Neuron (in vitro differentiated cells): ENCODE data around the gene BANF1.

ENCODE experiments used
- H2AFZ ChIP-seq: one replicate; pipeline ENCODE4 v1.6.1; 2013; ENCODE audit warnings: low read depth, mild to moderate bottlenecking, inconsistent platforms, low read length, moderate library complexity
- H3K27me3 ChIP-seq: one replicate; pipeline ENCODE4 v1.6.1; 2013; ENCODE audit warnings: low read length; ENCODE audit not compliant: insufficient read depth
- H3K36me3 ChIP-seq: one replicate; pipeline ENCODE4 v1.6.1; 2013; ENCODE audit warnings: low read length; ENCODE audit not compliant: insufficient read depth
- H3K4me1 ChIP-seq: one replicate; pipeline ENCODE4 v1.6.1; 2013; ENCODE audit warnings: low read length; ENCODE audit not compliant: insufficient read depth
- H3K4me3 ChIP-seq: 2 replicates; pipeline ENCODE4 v1.5.1; 2013; ENCODE audit warnings: mild to moderate bottlenecking, low read length, moderate library complexity
- H3K9me3 ChIP-seq: one replicate; pipeline ENCODE4 v1.6.1; 2013; ENCODE audit warnings: low read length

Gene BANF1

DNA sequence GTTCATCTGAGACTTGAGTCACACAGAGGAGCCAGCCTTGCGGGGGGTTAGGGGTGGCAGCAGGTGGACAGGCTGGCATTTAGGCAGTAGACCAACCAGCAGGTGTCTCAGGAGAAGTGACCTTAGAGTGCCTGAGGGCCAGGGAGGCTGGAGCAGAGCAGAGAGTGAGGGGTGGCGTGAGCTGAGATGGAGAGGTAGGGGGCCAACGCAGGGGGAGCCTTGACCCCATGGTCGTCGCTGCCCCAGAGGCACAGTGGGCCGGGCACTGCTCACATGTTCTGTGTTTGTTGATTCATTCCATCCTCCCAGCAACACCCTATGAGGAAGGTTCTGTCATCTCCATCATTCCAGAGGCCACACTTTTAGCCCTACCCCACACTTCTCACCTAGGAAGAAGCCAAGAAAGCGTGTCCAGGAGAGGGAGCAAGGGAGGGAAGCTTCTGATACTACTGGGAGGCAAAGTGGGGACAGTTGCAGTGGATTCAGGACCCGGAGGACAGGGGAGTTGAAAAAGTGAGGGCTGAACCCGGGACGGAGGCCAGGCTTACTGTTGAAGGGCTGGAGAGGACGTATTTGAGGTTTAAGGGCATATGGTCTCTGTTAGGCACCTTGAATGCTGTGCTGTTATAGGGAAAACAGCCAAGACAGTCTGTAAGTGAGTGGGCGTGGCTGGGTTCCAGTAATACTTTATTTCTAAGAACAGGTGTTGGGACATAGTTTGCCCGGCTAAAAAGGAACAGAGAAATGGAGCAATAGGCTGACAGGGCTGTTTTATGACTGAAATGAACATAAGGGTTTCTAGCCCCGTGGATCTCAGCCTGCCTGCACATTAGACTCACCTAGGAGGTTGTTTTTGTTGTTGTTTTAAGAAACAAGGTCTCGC is 33.5 kb upstream of the BANF1 start:
- Histone ChIP-seq H3K36me3 (peaks cover 75% of the 10 kb centered on the region), H3K4me3 (no peak overlapping the region), H3K9me3 (no peaks in the 10 kb centered on the region), H3K4me1 (no peaks in the 10 kb centered on the region), H2AFZ (no peak overlapping the region), H3K27me3 (no peaks in the 10 kb centered on the region)

DNA sequence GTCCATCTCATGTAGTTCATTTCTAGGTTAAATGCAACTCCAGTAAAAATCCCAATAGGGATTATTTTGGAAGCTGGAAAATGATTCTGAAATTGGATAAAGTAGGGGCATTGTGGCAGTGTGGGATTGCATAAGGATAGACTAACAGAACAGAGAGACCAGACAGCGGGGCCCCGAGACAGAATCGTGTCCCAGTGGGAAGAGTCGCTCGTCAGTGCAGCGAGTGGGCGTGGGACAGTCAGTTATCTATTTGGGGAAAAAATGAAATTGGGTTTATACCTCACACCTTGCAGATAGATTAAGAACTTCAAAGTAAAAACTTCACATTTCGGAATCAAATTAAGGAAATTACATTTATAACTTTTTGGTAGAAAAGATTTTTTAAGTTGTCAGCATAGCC is 30.2 kb upstream of the BANF1 start:
- no peaks in the 10 kb centered on the region for H3K9me3 ChIP-seq
- H3K36me3 ChIP-seq = peaks cover 57% of the 10 kb centered on the region
- no peaks in the 10 kb centered on the region for H3K4me1 ChIP-seq
- H3K4me3 ChIP-seq = no peak overlapping the region
- no peaks in the 10 kb centered on the region for H3K27me3 ChIP-seq
- no peak overlapping the region for H2AFZ ChIP-seq

DNA sequence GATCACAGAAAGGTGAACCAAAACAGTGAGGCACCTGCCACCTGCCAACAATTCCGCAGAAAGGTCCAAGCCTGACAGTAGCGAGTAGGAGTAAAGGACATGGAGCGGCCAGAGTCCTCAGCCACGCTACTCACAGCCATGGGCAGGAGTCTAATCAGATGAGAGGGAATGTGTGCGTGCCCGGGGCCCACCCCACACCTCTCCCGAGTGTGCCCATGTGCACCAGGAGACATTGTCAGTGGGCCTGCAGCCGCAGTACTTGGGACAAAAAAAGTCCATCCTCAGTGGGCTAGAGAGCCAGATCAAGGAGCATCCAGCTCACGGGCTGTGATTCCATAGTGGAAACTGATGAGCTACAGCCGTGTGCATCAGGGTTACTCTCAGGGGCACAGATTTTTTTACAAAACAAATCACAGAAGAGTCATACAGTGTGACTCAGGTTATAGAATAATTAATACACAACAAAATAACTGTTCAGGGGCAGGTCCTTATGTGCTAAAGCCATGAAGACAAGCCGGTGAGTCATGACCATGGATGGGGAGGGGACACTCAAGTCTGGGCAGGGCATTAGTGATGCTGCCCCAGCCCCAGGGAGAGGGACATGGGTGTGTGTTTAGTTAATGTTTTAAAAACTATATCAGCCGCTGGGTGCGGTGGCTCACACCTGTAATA is 28.7 kb upstream of the BANF1 start:
- Histone ChIP-seq H3K4me3 (no peak overlapping the region), H3K9me3 (no peaks in the 10 kb centered on the region), H3K4me1 (no peaks in the 10 kb centered on the region), H2AFZ (no peak overlapping the region), H3K36me3 (peaks cover 57% of the 10 kb centered on the region), H3K27me3 (no peaks in the 10 kb centered on the region)

DNA sequence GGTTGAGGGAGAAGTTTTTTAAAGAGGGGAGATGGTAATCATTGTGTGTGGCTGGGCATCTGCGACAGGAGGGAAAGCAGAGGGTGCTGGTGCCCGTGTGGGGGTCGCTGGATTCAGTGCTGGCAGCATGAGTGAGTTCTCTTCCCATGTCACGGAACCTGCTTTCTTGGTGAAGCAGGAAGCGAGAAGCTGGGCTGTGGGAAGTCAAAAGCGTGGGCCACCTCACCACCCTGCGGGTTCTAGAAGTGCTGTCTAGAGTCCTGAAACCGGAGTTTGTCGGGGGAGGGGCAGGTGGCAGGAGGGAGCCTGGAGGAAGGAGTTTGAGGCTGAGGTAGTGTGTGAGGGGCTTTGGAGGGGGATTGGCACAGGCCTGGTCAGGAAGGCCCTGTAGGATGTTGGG is 26.5 kb upstream of the BANF1 start:
- no peaks in the 10 kb centered on the region for H3K4me1 ChIP-seq
- H3K9me3 ChIP-seq = no peaks in the 10 kb centered on the region
- H3K4me3 ChIP-seq = no peak overlapping the region
- peaks cover 50% of the 10 kb centered on the region for H3K36me3 ChIP-seq
- H3K27me3 ChIP-seq = no peaks in the 10 kb centered on the region
- no peak overlapping the region for H2AFZ ChIP-seq

DNA sequence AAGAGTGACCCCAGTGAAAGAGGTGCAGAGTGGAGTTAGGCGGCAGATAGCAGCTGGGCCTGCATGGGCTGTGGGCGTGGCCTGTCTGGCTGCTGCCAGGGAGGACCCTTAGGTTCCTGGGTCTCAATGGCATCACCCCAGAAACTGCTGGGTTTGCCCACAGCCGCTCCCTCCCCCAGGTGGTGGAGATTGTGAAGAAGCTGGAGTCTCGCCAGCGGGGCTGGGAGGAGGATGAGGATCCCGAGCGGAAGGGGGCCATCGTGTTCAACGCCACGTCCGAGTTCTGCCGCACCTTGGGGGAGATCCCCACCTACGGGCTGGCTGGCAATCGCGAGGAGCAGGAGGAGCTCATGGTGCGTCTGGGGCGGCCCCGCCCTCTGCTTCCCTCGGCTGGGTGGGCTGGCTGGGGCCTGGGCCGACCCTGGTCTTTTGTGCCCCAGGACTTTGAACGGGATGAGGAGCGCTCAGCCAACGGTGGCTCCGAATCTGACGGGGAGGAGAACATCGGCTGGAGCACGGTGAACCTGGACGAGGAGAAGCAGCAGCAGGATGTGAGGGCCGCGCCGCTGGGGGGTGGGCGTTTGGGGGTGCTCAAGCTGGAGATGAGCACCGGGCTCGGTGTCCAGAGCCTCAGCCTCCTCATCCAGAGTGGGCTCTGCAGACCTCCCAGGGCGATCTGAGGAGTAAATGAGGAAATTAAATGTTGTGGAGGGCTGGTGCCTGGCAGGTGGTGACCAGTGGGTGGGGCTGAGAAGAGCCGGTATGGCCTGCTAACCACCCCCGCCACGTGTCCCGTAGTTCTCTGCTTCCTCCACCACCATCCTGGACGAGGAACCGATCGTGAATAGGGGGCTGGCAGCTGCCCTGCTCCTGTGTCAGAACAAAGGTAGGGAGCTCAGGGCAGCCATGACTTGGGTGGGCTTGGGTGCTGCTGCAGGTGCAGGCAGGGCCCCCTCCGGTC is 25.8 kb upstream of the BANF1 start:
- Histone ChIP-seq H3K36me3 (peaks cover 50% of the 10 kb centered on the region), H2AFZ (no peak overlapping the region), H3K4me3 (no peak overlapping the region), H3K9me3 (no peaks in the 10 kb centered on the region), H3K27me3 (no peaks in the 10 kb centered on the region), H3K4me1 (no peaks in the 10 kb centered on the region)

DNA sequence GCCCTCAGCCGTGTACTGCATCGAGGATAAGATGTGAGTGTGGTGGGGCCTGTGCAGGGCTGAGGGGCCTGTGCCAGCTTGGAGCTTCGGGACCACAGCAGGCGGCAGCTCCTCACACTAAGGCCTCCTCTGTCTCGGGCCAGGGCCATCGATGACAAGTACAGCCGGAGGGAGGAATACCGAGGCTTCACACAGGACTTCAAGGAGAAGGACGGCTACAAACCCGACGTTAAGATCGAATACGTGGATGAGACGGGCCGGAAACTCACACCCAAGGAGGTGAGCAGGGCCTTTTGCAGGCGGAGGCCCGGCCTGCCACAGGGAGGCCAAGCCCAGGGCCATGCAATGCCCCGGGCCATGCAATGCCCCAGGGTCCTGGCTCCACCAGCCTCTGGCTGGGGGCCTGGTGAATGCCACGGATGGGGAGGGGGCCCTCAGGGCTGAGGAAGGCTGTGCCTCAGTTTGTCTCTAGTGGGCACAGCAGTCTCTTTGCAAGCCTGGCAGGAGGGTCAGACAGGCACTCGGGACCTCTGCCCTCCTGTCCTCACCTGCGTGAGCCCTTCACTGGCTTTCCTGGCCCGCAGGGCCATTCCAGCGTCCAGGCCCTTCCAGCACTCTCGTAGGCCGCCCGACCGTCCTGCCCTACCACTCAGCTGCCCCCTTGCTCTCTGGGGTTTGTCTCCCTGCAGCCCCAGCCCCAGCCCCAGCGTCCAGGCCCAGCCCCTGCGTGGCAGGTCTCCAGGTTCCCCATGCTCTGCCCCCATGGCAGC is 24.5 kb upstream of the BANF1 start:
- Histone ChIP-seq H3K36me3 (peaks cover 45% of the 10 kb centered on the region), H3K27me3 (no peaks in the 10 kb centered on the region), H3K9me3 (no peaks in the 10 kb centered on the region), H3K4me3 (no peak overlapping the region), H3K4me1 (no peaks in the 10 kb centered on the region), H2AFZ (no peak overlapping the region)

DNA sequence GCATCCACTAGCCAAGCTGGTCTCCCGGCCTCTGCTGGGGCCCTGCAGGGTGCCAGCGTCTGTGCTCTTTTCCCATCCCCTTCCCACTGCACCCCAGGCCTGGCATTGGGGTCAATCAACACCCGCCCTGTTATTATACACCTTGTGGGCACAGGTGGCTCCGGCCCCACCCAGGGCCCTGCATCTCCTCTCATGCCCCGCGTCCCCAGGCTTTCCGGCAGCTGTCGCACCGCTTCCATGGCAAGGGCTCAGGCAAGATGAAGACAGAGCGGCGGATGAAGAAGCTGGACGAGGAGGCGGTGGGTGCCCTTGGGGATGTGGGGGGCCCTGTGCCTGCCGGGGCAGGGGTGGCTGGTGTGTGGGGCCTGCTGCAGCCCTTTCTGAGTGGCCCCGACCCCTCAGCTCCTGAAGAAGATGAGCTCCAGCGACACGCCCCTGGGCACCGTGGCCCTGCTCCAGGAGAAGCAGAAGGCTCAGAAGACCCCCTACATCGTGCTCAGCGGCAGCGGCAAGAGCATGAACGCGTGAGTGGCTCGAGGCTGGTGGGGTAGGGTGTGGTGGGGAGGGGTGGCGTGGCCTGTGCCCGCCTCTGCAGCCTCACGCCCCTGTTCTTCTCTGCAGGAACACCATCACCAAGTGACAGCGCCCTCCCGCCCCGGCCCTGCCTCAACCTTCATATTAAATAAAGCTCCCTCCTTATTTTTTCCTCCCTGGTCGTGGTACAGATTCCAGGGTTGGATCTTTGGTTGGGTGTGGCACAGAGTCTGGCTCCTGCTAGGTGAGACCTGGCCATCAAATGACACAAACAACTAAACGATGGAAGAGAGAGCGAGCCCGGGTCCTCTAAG is 23.7 kb upstream of the BANF1 start:
- no peak overlapping the region for H2AFZ ChIP-seq
- no peaks in the 10 kb centered on the region for H3K27me3 ChIP-seq
- H3K36me3 ChIP-seq = peaks cover 40% of the 10 kb centered on the region
- H3K4me1 ChIP-seq = no peaks in the 10 kb centered on the region
- no peaks in the 10 kb centered on the region for H3K9me3 ChIP-seq
- no peak overlapping the region for H3K4me3 ChIP-seq

DNA sequence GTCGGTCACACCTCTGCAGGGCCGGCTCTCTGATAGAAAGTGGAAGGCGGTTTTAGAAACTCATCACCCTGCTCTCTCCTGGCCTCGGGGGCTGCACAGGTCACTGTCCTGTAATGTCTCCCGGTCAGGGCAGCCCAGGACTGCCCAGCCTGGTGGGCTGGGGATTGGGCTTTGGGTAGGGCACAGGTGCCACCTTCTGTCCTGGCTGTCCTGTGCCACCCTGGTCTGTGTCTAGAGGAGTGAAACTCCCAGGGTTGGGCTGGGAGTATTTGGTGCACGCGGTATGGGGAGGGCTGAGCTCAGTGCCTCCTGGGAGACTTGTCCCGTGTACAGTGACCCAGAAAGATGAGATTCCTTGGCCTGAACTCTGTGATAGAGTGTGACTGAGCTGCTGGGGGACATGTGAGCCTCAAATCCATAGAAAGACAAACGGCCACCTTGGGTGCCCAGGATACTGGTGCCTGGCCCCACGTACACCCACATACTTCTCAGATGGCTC is 23.0 kb upstream of the BANF1 start:
- H3K36me3 ChIP-seq = peaks cover 40% of the 10 kb centered on the region
- H3K27me3 ChIP-seq = no peaks in the 10 kb centered on the region
- H3K4me3 ChIP-seq = no peak overlapping the region
- H3K4me1 ChIP-seq = no peaks in the 10 kb centered on the region
- no peak overlapping the region for H2AFZ ChIP-seq
- H3K9me3 ChIP-seq = no peaks in the 10 kb centered on the region

DNA sequence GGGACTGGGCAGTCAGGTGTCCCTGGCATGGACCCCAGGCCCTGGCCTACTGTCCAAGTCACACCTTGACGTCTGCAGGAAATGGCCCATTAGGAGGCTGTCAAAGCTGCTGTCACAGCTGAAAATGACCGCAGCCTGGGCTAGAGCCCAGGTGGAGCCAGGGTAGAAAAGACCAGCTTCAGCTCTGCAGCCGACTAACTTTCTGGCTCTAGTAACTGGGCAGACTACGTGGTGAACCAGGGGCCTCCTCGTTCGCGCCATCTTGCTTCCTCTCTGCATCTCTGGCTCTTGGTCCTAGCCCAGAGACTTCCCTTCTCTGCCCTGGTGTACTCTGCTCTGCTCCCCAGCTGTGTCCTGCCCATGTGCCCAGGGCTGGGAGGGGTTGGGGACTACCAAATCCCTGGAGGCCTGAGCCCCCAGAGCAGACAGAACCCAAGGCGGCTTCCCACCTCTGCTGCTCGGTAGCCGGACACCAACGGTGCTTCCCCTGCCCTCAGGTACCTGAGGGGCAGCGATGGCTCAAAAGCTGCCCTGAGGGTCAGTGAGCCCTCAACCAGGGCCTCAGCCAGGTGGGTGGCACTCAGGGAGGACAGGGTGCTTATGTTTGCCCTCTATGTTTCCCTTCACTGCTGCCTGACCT is 21.1 kb upstream of the BANF1 start:
- Histone ChIP-seq H3K4me3 (no peak overlapping the region), H3K9me3 (no peaks in the 10 kb centered on the region), H3K4me1 (no peaks in the 10 kb centered on the region), H3K36me3 (peaks cover 34% of the 10 kb centered on the region), H2AFZ (no peak overlapping the region), H3K27me3 (no peaks in the 10 kb centered on the region)

DNA sequence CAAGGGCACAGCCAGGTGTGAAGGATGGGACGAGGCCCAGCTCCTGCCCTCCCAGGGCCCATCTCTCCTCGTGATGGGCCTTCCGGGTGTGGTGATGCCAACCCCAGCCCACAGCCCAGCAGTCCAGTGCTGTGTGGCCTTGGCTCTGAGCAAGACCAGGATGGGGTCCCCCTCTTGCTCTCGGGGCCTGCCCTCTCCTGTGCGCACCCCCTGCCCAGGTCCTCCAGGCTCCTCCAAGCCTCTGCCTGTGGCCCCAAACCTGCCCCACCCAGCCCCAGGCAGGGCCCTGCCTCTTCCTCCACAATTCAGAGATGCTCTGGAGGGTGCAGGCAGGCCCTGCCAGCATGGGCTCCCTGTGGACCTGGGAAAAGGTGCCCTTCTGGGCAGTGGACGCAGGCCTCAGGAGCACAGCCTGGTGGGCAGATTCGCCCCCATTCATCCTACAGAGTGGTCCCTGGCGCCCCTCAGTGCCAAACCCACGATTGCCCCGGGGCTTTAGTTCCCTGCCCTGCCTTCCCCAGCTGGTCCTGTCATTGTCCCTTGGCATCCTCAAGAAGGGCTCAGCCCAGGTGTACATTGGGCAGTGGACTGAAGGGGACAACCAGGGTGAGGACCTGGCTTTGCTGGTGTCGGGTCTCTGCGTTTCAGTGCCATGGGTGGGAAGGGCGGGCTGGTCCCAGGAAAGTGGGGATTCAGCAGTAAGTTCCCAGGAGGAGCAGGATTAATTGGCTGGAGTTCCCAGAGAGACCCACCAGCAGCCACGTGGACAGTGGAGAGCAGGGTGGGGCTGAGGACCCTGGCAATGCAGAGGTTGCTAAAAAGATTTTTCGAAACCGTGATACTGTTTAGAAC is 20.1 kb upstream of the BANF1 start:
- H3K4me3 ChIP-seq = no peak overlapping the region
- no peaks in the 10 kb centered on the region for H3K9me3 ChIP-seq
- H3K27me3 ChIP-seq = no peaks in the 10 kb centered on the region
- H3K36me3 ChIP-seq = peaks cover 24% of the 10 kb centered on the region
- H2AFZ ChIP-seq = no peak overlapping the region
- no peaks in the 10 kb centered on the region for H3K4me1 ChIP-seq
